LNCaP clone FGC (cell line): ENCODE measurements around the gene PANX3.
A peak's percentile ranks its signal among the peaks of the same experiment; 100 is the strongest.

ENCODE experiments used
- DNase-seq: peaks from one replicate; pipeline ENCODE4 v3.0.0-alpha.2; 2011; ENCODE audit warnings: low read depth
- H3K4me3 ChIP-seq: 2 replicates; pipeline ENCODE4 v1.5.1; 2011; ENCODE audit warnings: mild to moderate bottlenecking, low read depth, low read length, control low read depth
- CTCF ChIP-seq: IDR thresholded peaks from 2 replicates; pipeline ENCODE4 v1.5.1; 2012; ENCODE audit warnings: mild to moderate bottlenecking; ENCODE audit not compliant: control insufficient read depth, insufficient read depth; ENCODE audit errors: extremely low read depth

Gene PANX3

GRCh38 chr11:124648610-124649009, 37.4 kb downstream of the PANX3 start:
- no peak for TF ChIP-seq CTCF
- DNase-seq, result no peak
- no peak overlapping the region for H3K4me3 ChIP-seq

GRCh38 chr11:124656774-124657630, 45.8 kb downstream of the PANX3 start:
- H3K4me3 ChIP-seq, result peak overlapping the region; percentile 10; the same call in 1 of the 2 replicates
- no peak for TF ChIP-seq CTCF
- DNase-seq, result peak; percentile 84

DNA sequence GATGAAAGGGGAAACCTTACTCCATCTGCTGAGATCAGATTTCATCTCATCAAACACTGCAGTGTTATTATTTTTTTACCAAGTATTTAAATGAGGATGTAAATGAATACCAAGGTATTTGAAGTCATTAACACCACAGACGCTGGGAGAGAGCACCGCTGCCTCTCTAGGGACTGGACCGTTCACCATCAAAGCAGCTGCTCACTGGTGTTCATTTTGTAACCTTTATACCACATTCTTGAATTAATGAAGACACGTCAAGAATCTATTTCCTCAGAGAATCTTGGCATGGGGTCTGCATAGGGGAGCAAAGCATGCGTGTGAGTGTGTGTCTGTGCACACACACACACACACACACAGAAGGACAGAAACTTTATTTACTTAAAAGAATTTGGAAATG, 46.7 kb downstream of the PANX3 start:
- DNase-seq, result no peak
- TF ChIP-seq CTCF, result no peak
- H3K4me3 ChIP-seq, result no peak overlapping the region

GRCh38 chr11:124658501-124658900, 47.3 kb downstream of the PANX3 start:
- DNase-seq, result no peak
- no peak overlapping the region for H3K4me3 ChIP-seq
- no peak for TF ChIP-seq CTCF

- TF ChIP-seq CTCF, result no peak
- H3K4me3 ChIP-seq, result no peak overlapping the region
- no peak for DNase-seq
These were observed 47.8 kb downstream of the PANX3 start for GRCh38 chr11:124658986-124659385.

- H3K4me3 ChIP-seq, result no peak overlapping the region
- no peak for TF ChIP-seq CTCF
- no peak for DNase-seq
These were observed 50.3 kb downstream of the PANX3 start for GRCh38 chr11:124661553-124661952.

- DNase-seq, result no peak
- no peak for TF ChIP-seq CTCF
- no peak overlapping the region for H3K4me3 ChIP-seq
These were observed 50.9 kb downstream of the PANX3 start for GRCh38 chr11:124662106-124662505.
